Rectal smooth muscle tissue (tissue), 1 donor: Measurements from ENCODE around the gene CRELD2.
"Not testable (repeated sequence)": the region's sequence is repeated elsewhere in the genome, so short reads cannot be mapped to it uniquely, and the experiment has no call there.

Experiments
- H3K27ac ChIP-seq: one replicate; pipeline ENCODE4 v1.7.0; 2013; ENCODE audit warnings: low read depth, low read length, inconsistent platforms
- H3K27me3 ChIP-seq: one replicate; pipeline ENCODE4 v1.7.0; 2013; ENCODE audit warnings: low read length; ENCODE audit not compliant: control insufficient read depth, insufficient read depth
- H3K36me3 ChIP-seq: one replicate; pipeline ENCODE4 v1.7.0; 2013; ENCODE audit warnings: low read length; ENCODE audit not compliant: control insufficient read depth, insufficient read depth
- H3K4me1 ChIP-seq: one replicate; pipeline ENCODE4 v1.7.0; 2013; ENCODE audit warnings: low read length; ENCODE audit not compliant: control insufficient read depth, insufficient read depth
- H3K4me3 ChIP-seq: one replicate; pipeline ENCODE4 v1.7.0; 2013; ENCODE audit warnings: low read length
- H3K9ac ChIP-seq: one replicate; pipeline ENCODE4 v1.7.0; 2013; ENCODE audit warnings: low read length

The CRELD2 gene

DNA sequence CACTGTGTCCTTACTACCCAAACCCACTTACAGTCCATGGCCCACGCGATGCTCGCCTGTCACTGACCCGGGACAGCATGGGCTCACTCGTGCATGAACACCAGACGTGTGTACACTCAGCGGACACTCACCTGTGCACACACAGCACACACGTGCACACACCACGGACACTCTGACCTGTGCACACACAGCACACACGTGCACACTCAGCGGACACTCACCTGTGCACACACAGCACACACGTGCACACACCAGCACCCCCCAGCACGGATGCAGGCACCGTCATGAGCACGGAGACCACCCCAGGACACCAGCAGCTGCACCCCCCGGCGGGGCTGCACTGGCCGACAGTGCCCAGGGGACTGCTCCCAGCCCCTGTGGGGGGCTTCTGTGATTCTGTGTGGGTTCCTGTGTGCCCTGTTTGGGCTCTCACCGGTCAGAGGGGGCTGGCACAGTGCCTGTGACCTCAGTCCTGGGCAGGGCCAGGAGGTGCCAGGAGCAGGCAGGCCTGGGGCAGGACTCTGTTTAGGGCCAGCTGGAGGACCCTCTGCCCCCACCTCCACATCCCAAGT lies 20.2 kb downstream of the CRELD2 start:
- H3K27ac ChIP-seq = no peak overlapping the region
- no peak overlapping the region for H3K4me3 ChIP-seq
- H3K9ac ChIP-seq = no peak overlapping the region
- peaks cover 14% of the 10 kb centered on the region for H3K4me1 ChIP-seq
- H3K36me3 ChIP-seq = no peaks in the 10 kb centered on the region
- H3K27me3 ChIP-seq = no peaks in the 10 kb centered on the region

DNA sequence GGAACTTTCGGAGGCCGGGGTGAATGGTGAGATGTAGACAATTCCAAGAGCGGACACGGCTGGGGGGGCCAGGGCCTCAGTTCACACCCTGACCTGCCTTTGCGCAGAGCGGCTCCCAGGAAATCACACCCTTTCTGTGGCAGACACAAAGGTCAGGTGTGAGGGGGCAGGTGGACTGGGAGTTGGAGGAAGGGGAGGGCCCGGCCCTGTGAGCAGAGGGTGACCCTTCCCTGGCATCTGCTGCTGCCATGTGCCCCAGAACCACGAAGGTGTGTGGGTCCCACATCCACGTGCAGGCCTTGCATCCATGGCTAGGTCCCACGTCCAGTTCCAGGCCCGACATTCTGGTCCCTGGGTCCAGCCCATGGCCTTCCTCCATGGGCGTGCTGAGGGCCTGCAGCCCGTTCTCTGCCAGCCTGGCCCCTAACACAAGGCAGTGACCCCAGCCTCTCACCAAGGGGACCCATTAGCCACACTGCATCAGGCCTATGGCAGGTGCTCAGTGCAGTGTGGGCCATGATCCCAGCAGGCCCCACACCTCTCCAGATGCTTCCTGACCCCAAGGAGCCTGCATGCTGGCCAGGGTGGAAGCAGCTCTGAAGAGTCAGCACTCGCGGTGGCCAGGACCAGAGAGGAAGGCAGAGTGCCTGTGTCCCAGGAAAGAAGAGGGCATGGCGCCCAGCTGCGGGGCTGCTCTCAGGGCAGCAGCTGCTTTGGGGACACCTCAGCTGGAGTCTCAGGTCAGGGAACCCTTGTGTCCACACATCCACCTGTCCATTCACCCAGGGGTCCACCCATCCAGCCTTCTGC lies 23.3 kb downstream of the CRELD2 start:
- Histone ChIP-seq H3K27ac (no peak overlapping the region), H3K4me1 (peaks cover 10% of the 10 kb centered on the region), H3K9ac (no peak overlapping the region)

DNA sequence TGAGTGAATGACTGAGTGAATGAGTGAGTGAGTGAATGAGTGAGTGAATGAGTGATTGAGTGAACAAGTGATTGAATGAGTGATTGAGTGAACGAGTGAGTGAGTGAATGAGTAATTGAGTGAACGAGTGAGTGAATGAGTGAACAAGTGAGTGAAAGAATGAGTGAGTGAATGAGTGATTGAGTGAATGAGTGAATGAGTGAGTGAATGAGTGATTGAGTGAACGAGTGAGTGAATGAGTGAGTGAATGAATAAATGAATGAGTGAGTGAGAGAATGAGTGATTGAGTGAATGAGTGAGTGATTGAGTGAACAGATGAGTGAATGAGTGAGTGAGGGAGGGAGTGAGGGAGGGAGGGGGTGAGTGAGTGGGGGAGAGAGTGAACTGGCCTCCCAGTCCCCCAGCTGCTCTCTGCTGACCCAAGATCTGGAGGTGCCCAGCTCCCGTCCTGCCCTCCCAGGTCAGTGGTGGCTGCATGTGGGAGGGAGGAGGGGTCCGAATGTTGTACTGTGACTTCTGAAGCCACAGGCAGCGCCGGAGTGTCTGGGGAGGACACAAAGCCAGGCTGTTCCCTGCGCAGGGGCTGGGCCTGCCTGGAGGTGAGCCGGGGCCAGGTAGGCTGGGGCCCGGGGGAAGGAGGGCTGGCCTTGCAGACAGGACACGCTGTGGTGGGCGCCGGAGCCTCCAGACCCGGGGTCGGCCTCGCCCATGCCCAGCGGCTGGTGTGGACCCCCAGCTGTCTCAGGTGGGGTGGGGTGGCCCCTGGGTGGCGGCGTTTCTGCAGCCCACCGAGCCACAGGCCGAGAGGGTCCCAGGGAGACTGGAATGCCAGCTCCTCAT lies 24.4 kb downstream of the CRELD2 start:
- Histone ChIP-seq H3K27me3 (no peaks in the 10 kb centered on the region), H3K4me1 (no peaks in the 10 kb centered on the region), H3K9ac (no peak overlapping the region), H3K36me3 (no peaks in the 10 kb centered on the region), H3K4me3 (no peak overlapping the region), H3K27ac (no peak overlapping the region)

More for the DNA sequence above, 23.3 kb downstream of the CRELD2 start:
- Histone ChIP-seq H3K36me3 (no peaks in the 10 kb centered on the region), H3K4me3 (no peak overlapping the region), H3K27me3 (no peaks in the 10 kb centered on the region)

DNA sequence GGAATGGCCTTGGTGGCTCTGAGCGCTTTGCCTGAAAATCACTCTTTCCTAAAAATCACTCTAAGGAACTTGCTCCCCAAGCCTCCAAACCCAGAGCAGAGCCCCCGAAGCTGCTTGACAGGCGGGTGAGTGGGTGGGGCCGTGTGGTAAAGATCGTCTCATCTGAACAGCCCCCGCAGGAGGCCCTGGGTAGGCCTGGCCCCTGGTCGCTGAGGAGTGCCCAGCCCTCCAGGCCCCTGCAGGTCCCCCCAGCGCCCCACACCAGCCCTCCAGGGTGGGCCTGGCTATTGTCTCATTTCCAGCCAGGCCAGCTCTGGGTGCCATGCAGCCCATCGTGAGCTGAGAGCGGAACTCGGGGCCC lies 25.0 kb downstream of the CRELD2 start:
- Histone ChIP-seq H3K9ac (no peak overlapping the region), H3K27ac (no peak overlapping the region), H3K36me3 (no peaks in the 10 kb centered on the region), H3K4me1 (no peaks in the 10 kb centered on the region), H3K4me3 (no peak overlapping the region), H3K27me3 (no peaks in the 10 kb centered on the region)

- Histone ChIP-seq H3K4me3 (no peak overlapping the region), H3K4me1 (no peaks in the 10 kb centered on the region), H3K27me3 (no peaks in the 10 kb centered on the region), H3K27ac (no peak overlapping the region), H3K36me3 (no peaks in the 10 kb centered on the region), H3K9ac (no peak overlapping the region)
Measured at GRCh38 chr22:49943771-49944398, 25.5 kb downstream of the CRELD2 start.

GRCh38 chr22:49944399-49944891 lies 26.0 kb downstream of the CRELD2 start:
- Histone ChIP-seq H3K9ac (no peak overlapping the region), H3K27me3 (no peaks in the 10 kb centered on the region), H3K4me1 (no peaks in the 10 kb centered on the region), H3K36me3 (no peaks in the 10 kb centered on the region), H3K27ac (no peak overlapping the region), H3K4me3 (no peak overlapping the region)

DNA sequence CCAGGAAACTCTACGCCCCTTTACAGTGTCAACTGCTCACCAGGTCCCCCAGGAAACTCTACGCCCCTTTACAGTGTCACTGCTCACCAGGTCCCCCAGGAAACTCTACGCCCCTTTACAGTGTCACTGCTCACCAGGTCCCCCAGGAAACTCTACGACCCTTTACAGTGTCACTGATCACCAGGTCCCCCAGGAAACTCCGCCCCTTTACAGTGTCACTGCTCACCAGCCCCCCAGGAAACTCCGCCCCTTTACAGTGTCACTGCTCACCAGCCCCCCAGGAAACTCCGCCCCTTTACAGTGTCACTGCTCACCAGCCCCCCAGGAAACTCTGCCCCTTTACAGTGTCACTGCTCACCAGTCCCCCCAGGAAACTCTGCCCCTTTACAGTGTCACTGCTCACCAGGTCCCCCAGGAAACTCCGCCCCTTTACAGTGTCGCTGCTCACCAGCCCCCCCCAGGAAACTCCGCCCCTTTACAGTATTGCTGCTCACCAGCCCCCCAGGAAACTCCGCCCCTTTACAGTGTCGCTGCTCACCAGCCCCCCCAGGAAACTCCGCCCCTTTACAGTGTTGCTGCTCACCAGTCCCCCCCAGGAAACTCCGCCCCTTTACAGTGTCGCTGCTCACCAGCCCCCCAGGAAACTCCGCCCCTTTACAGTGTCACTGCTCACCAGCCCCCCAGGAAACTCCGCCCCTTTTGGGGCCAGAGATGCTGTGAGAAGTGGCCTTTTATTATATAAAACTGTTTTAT lies 26.8 kb downstream of the CRELD2 start:
- H3K27me3 ChIP-seq, H3K27ac ChIP-seq: not testable (repeated sequence)

DNA sequence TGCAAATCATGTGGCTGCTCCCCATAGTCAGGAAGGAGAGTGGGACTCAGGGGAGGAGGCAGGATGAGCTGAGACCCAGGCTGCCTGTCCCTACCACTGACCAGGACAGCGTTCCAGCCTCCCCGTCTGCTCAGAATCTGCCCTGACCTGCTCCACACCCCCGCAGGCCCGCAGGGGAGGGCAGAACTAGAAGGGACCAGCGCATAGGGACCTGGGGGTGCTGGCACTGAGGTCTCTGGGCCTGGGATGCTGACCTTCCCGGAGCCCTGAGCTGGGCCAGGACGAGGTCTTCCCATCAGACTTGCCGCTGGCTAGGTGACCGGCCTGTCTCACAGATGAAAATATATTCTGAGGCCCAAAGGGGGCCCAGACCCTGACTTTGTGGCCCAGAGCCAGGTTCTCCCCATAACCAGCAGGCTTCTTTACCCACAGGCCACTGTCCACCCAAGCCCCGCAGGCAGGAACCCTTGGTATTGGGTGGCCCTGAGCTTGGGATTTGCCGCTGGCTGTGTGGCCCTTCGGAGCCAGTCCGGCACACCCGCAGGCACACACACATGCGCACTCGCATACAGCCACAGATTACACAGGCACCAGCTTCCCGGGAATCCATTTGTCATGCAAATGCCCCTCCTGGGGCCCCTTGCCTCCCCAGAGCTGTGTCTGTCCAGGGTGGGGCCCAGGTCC lies 28.3 kb downstream of the CRELD2 start:
- Histone ChIP-seq H3K27ac (no peak overlapping the region), H3K36me3 (no peaks in the 10 kb centered on the region), H3K27me3 (no peaks in the 10 kb centered on the region)

More for the DNA sequence above, 26.8 kb downstream of the CRELD2 start:
- H3K36me3 ChIP-seq, H3K4me1 ChIP-seq, H3K4me3 ChIP-seq, H3K9ac ChIP-seq: not testable (repeated sequence)

DNA sequence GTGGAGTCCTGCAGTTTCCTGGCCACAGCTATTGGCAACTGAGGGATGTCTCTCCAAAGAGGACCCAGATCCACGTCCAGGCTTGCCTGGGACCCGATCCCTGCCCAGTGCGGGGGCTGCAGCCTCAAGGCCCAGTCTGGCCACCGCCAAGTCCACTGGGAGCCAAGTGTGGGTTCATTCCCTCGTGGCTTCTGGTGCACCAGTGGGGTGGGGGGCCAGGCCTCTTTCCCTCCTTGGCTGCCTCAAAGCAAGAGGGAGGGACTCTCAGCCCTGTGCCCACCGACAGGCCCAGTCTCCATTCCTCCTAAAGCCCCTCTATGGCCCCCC lies 28.8 kb downstream of the CRELD2 start:
- Histone ChIP-seq H3K4me1 (no peaks in the 10 kb centered on the region), H3K9ac (no peak overlapping the region), H3K27me3 (no peaks in the 10 kb centered on the region), H3K36me3 (no peaks in the 10 kb centered on the region), H3K27ac (no peak overlapping the region), H3K4me3 (peak overlapping the region; percentile 11)

More for the DNA sequence above, 28.3 kb downstream of the CRELD2 start:
- H3K4me3 ChIP-seq = peak overlapping the region; percentile 11
- H3K9ac ChIP-seq = no peak overlapping the region
- H3K4me1 ChIP-seq = no peaks in the 10 kb centered on the region

DNA sequence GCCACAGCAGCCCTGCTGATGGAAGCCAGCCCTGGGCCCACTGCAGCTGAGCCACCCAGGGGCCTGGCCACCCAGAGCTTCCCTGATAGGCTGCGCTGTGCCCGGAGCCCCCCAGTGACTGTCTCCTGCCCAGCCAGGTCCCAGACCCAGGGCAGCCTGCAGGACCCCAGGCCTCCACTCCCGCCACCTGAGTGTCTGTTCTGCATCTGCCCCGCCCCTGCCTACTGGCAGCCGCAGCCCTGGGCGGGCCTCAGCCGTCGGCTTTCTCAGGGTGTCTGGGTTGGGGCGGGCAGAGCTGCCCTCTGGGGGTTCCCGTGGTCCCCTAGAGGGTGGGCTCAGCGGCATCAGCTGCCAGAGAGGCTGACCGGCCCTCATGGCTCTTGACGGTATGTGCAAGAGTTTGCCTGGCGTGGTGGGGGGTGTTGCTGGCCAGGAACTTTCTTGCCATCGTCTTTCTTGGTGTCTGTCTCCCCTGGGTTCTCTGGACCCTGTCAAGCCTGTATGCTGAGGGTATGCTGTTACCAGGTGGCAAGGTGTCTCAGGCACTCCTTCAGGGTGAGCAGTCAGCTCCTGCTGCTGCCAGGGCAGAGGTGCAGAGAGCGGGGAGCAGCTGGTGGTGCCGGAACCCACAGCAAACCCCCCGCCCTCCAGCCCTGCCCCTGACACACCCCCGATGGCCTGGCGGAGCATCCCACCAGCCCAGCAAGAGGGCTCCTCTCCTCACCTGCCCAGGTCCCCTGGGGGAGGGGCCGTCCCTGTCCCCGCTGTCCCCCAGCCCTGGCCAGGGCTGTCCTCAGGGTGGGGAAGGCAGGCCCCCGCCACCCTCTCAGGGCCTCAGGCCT lies 29.9 kb downstream of the CRELD2 start:
- Histone ChIP-seq H3K27me3 (no peaks in the 10 kb centered on the region), H3K4me1 (no peaks in the 10 kb centered on the region), H3K36me3 (no peaks in the 10 kb centered on the region), H3K27ac (peak overlapping the region; percentile 7), H3K9ac (peak overlapping the region; percentile 86), H3K4me3 (peak overlapping the region; percentile 43)
